ENCODE data around the gene MSL3.

GRCh38 chrX:11781133-11781532, 23.1 kb downstream of the MSL3 start:
- no peak for TF ChIP-seq POLR2A (IDR thresholded peaks at IDR 0.05)
- no peak for TF ChIP-seq CTCF (IDR thresholded peaks at IDR 0.05)
- no peak for TF ChIP-seq POLR2AphosphoS5 (IDR thresholded peaks at IDR 0.05)

Data from upper lobe of left lung (tissue), 4 donors.